Neural cell (in vitro differentiated cells): Measurements from ENCODE around the gene ANKRD13B.

ENCODE experiments used
- EZH2 ChIP-seq: fragments of 200-600, 300-800 bp; shearing (Covaris generic), sonication (generic); IDR thresholded peaks from 2 replicates; pipeline ENCODE4 v1.6.1; 2014; ENCODE audit warnings: antibody characterized with exemption, low read length, borderline replicate concordance, mild to moderate bottlenecking; ENCODE audit not compliant: insufficient read depth, poor library complexity, severe bottlenecking
- RAD21 ChIP-seq: fragments of 450-650 bp; conservative IDR thresholded peaks from 2 replicates; pipeline ENCODE4 v1.6.1; 2014; ENCODE audit warnings: antibody characterized with exemption, mild to moderate bottlenecking, moderate library complexity
- SMC3 ChIP-seq: fragments of 450-650 bp; conservative IDR thresholded peaks from 2 replicates; pipeline ENCODE4 v1.6.1; 2014; ENCODE audit warnings: antibody characterized with exemption, mild to moderate bottlenecking, moderate library complexity; ENCODE audit not compliant: poor library complexity
- TAF1 ChIP-seq: IDR thresholded peaks from 2 replicates; pipeline ENCODE4 v1.6.1; 2012; ENCODE audit warnings: low read depth
- TF ChIP-seq, protein P1 (sequence below): fragments of 450-650 bp; IDR thresholded peaks from 2 replicates; pipeline ENCODE4 v1.5.1; 2014; ENCODE audit warnings: antibody characterized with exemption, mild to moderate bottlenecking, moderate library complexity; ENCODE audit not compliant: poor library complexity, severe bottlenecking
- TF ChIP-seq, protein P2 (sequence below): IDR thresholded peaks from 2 replicates; pipeline ENCODE4 v1.6.1; 2012; ENCODE audit warnings: borderline replicate concordance

DNA sequence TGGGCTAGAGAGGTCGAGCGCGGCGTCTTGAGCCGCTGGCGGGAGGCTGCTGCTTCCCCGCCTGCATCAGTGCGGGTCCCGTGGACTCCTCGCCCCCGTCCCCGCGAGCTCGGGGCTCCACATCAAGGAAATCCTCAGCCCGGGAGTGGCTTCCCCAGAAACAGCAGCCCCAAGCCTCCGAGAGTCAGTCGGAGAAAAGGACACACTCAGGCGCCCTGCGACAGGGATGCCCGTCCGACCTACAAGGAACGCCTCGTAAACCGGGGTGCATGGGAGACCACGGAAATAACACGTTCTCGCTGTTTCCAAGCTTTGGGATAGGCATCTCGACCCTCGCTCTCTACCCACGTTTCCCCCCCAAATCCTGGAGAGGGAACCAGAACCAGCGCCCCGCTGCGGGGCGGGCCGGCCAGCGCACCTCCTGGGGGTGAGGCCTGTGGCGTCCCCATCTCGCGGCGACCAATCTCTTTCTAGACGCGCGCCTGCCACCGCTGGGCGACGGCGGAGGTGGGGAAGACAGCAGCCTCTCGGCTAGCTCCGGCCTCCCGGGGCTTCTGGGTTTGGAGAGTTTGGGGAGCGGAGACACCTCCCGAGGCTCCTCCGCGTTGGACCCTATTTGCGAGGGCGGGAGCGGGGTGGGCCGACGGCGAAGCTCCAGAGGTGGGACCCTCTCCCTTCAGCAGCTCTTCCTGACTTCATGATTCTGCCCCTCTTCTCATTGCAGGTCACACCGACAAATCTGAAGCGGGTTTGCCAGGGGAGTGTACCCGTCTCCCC, 25.2 kb upstream of the ANKRD13B start:
- TF ChIP-seq, protein P1, sequence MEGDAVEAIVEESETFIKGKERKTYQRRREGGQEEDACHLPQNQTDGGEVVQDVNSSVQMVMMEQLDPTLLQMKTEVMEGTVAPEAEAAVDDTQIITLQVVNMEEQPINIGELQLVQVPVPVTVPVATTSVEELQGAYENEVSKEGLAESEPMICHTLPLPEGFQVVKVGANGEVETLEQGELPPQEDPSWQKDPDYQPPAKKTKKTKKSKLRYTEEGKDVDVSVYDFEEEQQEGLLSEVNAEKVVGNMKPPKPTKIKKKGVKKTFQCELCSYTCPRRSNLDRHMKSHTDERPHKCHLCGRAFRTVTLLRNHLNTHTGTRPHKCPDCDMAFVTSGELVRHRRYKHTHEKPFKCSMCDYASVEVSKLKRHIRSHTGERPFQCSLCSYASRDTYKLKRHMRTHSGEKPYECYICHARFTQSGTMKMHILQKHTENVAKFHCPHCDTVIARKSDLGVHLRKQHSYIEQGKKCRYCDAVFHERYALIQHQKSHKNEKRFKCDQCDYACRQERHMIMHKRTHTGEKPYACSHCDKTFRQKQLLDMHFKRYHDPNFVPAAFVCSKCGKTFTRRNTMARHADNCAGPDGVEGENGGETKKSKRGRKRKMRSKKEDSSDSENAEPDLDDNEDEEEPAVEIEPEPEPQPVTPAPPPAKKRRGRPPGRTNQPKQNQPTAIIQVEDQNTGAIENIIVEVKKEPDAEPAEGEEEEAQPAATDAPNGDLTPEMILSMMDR, result peak; percentile 41
- TF ChIP-seq EZH2 (peak; percentile 78), TAF1 (no peak), SMC3 (no peak), RAD21 (no peak)
- TF ChIP-seq, protein P2, sequence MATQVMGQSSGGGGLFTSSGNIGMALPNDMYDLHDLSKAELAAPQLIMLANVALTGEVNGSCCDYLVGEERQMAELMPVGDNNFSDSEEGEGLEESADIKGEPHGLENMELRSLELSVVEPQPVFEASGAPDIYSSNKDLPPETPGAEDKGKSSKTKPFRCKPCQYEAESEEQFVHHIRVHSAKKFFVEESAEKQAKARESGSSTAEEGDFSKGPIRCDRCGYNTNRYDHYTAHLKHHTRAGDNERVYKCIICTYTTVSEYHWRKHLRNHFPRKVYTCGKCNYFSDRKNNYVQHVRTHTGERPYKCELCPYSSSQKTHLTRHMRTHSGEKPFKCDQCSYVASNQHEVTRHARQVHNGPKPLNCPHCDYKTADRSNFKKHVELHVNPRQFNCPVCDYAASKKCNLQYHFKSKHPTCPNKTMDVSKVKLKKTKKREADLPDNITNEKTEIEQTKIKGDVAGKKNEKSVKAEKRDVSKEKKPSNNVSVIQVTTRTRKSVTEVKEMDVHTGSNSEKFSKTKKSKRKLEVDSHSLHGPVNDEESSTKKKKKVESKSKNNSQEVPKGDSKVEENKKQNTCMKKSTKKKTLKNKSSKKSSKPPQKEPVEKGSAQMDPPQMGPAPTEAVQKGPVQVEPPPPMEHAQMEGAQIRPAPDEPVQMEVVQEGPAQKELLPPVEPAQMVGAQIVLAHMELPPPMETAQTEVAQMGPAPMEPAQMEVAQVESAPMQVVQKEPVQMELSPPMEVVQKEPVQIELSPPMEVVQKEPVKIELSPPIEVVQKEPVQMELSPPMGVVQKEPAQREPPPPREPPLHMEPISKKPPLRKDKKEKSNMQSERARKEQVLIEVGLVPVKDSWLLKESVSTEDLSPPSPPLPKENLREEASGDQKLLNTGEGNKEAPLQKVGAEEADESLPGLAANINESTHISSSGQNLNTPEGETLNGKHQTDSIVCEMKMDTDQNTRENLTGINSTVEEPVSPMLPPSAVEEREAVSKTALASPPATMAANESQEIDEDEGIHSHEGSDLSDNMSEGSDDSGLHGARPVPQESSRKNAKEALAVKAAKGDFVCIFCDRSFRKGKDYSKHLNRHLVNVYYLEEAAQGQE, result no peak
